H9 (cell line): Measurements from ENCODE around the gene BCAS3. TPM values are rescaled to one million over a fixed set of nuclear protein-coding genes. Genes with fewer than 3 reads are reported as not detected.

Experiments used
- DNase-seq: peaks from one replicate; pipeline ENCODE4 v3.0.0-alpha.2; 2017
- H2AFZ ChIP-seq: one replicate; pipeline ENCODE4 v1.6.1; 2013; ENCODE audit warnings: mild to moderate bottlenecking, low read length, control low read depth, moderate library complexity
- H2AK5ac ChIP-seq: 2 replicates; pipeline ENCODE4 v1.6.1; 2013; ENCODE audit warnings: low read length, control low read depth, mixed read lengths; ENCODE audit not compliant: insufficient read length
- H2BK120ac ChIP-seq: one replicate; pipeline ENCODE4 v1.6.1; 2013; ENCODE audit warnings: low read depth, mild to moderate bottlenecking, low read length, control low read depth, inconsistent platforms; ENCODE audit not compliant: poor library complexity, severe bottlenecking
- H2BK12ac ChIP-seq: 2 replicates; pipeline ENCODE4 v1.6.1; 2013; ENCODE audit warnings: low read length, control low read depth, mixed read lengths, low read depth; ENCODE audit not compliant: insufficient read length
- H2BK15ac ChIP-seq: 2 replicates; pipeline ENCODE4 v1.6.1; 2013; ENCODE audit warnings: low read depth, low read length, control low read depth
- H2BK20ac ChIP-seq: one replicate; pipeline ENCODE4 v1.6.1; 2013; ENCODE audit warnings: low read depth, mild to moderate bottlenecking, low read length, control low read depth, inconsistent platforms; ENCODE audit not compliant: poor library complexity, severe bottlenecking
- H2BK5ac ChIP-seq: 2 replicates; pipeline ENCODE4 v1.6.1; 2013; ENCODE audit warnings: low read length, control low read depth, mixed read lengths; ENCODE audit not compliant: insufficient read length
- H3K14ac ChIP-seq: 2 replicates; pipeline ENCODE4 v1.6.1; 2013; ENCODE audit warnings: low read length, control low read depth; ENCODE audit not compliant: insufficient read depth
- H3K18ac ChIP-seq: 2 replicates; pipeline ENCODE4 v1.6.1; 2013; ENCODE audit warnings: low read depth, mild to moderate bottlenecking, mixed read lengths, low read length, control low read depth; ENCODE audit not compliant: insufficient read length
- H3K23ac ChIP-seq: 2 replicates; pipeline ENCODE4 v1.6.1; 2013; ENCODE audit warnings: low read length, control low read depth, mixed read lengths, low read depth; ENCODE audit not compliant: insufficient read length
- H3K23me2 ChIP-seq: 2 replicates; pipeline ENCODE4 v1.6.1; 2013; ENCODE audit warnings: low read depth, mild to moderate bottlenecking, mixed read lengths, low read length, control low read depth; ENCODE audit not compliant: insufficient read length, poor library complexity, severe bottlenecking
- H3K27ac ChIP-seq: 2 replicates; pipeline ENCODE4 v1.5.1; 2013; ENCODE audit warnings: low read length, control low read depth, mixed read lengths, low read depth; ENCODE audit not compliant: insufficient read length
- H3K27me3 ChIP-seq: 2 replicates; pipeline ENCODE4 v1.6.1; 2013; ENCODE audit warnings: low read length, control low read depth, inconsistent platforms; ENCODE audit not compliant: insufficient read depth
- H3K4ac ChIP-seq: 2 replicates; pipeline ENCODE4 v1.6.1; 2013; ENCODE audit warnings: low read depth, mild to moderate bottlenecking, control low read depth, inconsistent platforms, low read length, moderate library complexity
- H3K4me1 ChIP-seq: 2 replicates; pipeline ENCODE4 v1.6.1; 2013; ENCODE audit warnings: low read length, control low read depth, inconsistent platforms; ENCODE audit not compliant: insufficient read depth
- H3K4me2 ChIP-seq: 2 replicates; pipeline ENCODE4 v1.6.1; 2013; ENCODE audit warnings: low read length, control low read depth, mixed read lengths; ENCODE audit not compliant: insufficient read length, insufficient read depth
- H3K56ac ChIP-seq: 2 replicates; pipeline ENCODE4 v1.6.1; 2013; ENCODE audit warnings: low read depth, mild to moderate bottlenecking, mixed read lengths, low read length, control low read depth; ENCODE audit not compliant: insufficient read length
- H3K79me1 ChIP-seq: 2 replicates; pipeline ENCODE4 v1.6.1; 2013; ENCODE audit warnings: low read depth, mild to moderate bottlenecking, moderate library complexity, low read length, control low read depth, inconsistent platforms; ENCODE audit not compliant: insufficient read depth, poor library complexity, severe bottlenecking
- H3K79me2 ChIP-seq: 2 replicates; pipeline ENCODE4 v1.6.1; 2013; ENCODE audit warnings: low read length, control low read depth, inconsistent platforms; ENCODE audit not compliant: insufficient read depth
- H3K9ac ChIP-seq: 2 replicates; pipeline ENCODE4 v1.6.1; 2013; ENCODE audit warnings: low read length, control low read depth, mixed read lengths; ENCODE audit not compliant: insufficient read length; ENCODE audit errors: extremely low read depth
- H3K9me3 ChIP-seq: one replicate; pipeline ENCODE4 v1.6.1; 2013; ENCODE audit warnings: low read depth, low read length, inconsistent platforms; ENCODE audit not compliant: control insufficient read depth
- H3T11ph ChIP-seq: one replicate; pipeline ENCODE4 v1.6.1; 2013; ENCODE audit warnings: mild to moderate bottlenecking, low read length, control low read depth, inconsistent platforms
- H4K20me1 ChIP-seq: one replicate; pipeline ENCODE4 v1.6.1; 2013; ENCODE audit not compliant: control insufficient read depth, insufficient read length, insufficient read depth
- H4K5ac ChIP-seq: 2 replicates; pipeline ENCODE4 v1.6.1; 2013; ENCODE audit warnings: low read depth, mild to moderate bottlenecking, mixed read lengths, low read length, control low read depth; ENCODE audit not compliant: insufficient read length
- H4K8ac ChIP-seq: replicated peaks from 2 replicates; pipeline ENCODE4 v1.6.1; 2013; ENCODE audit warnings: low read length, control low read depth, mixed read lengths, low read depth; ENCODE audit not compliant: insufficient read length
- H4K91ac ChIP-seq: 2 replicates; pipeline ENCODE4 v1.6.1; 2013; ENCODE audit warnings: low read depth, mild to moderate bottlenecking, moderate library complexity, mixed read lengths, low read length, control low read depth; ENCODE audit not compliant: insufficient read length
- H3K27ac Mint-ChIP-seq, 3 experiments: 2 replicates in 2 of 3; 3 replicates in 1 of 3; pipeline ENCODE4 v1.8.0; 2020 to 2021; ENCODE audit warnings: mixed read lengths in 3 of 3, mild to moderate bottlenecking in 1 of 3, moderate library complexity in 1 of 3
- H3K27me3 Mint-ChIP-seq: 2 replicates; pipeline ENCODE4 v1.8.0; 2021; ENCODE audit warnings: low read depth, mild to moderate bottlenecking, moderate library complexity, mixed read lengths
- H3K36me3 Mint-ChIP-seq, 3 experiments: 2 replicates in 2 of 3; 3 replicates in 1 of 3; pipeline ENCODE4 v1.8.0; 2020 to 2021; ENCODE audit warnings: low read depth in 3 of 3, mixed read lengths in 3 of 3; ENCODE audit not compliant: insufficient read depth in 1 of 3
- H3K4me1 Mint-ChIP-seq, 2 experiments: 2 replicates each; pipeline ENCODE4 v1.8.0; 2020; ENCODE audit warnings: mixed read lengths in 2 of 2
- H3K4me3 Mint-ChIP-seq, 2 experiments: 2 replicates in 1 of 2; 3 replicates in 1 of 2; pipeline ENCODE4 v1.8.0; 2020 to 2021; ENCODE audit warnings: mild to moderate bottlenecking in 2 of 2, mixed read lengths in 2 of 2, moderate library complexity in 1 of 2
- H3K9me3 Mint-ChIP-seq, 2 experiments: 2 replicates in 1 of 2; 3 replicates in 1 of 2; pipeline ENCODE4 v1.8.0; 2020; ENCODE audit warnings: mild to moderate bottlenecking in 2 of 2, mixed read lengths in 2 of 2, moderate library complexity in 1 of 2
- WGBS: extraction: QIAGEN DNeasy Blood & Tissue Kit; methylation state at CpG from one replicate; pipeline ENCODE4 v1.1.7; 2013; ENCODE audit warnings: missing lambda C conversion rate, low lambda C conversion rate, mixed read lengths; ENCODE audit not compliant: insufficient read length; ENCODE audit errors: extremely low coverage; 5-methylcytosine and 5-hydroxymethylcytosine counted together
- total RNA-seq: library from RNA; stranded (reverse); gene quantifications from 2 replicates; pipeline ENCODE4 v1.2.1, GENCODE V29; 2021
- TF ChIP-seq, protein P1 (sequence below): fragments of 200-600 bp; sonication (generic); conservative IDR thresholded peaks from 3 replicates; pipeline ENCODE4 v1.8.0; 2021; ENCODE audit warnings: antibody characterized with exemption, mild to moderate bottlenecking

Gene BCAS3
- total RNA-seq, 1 experiment from 2014 or later = 22.4 TPM

DNA sequence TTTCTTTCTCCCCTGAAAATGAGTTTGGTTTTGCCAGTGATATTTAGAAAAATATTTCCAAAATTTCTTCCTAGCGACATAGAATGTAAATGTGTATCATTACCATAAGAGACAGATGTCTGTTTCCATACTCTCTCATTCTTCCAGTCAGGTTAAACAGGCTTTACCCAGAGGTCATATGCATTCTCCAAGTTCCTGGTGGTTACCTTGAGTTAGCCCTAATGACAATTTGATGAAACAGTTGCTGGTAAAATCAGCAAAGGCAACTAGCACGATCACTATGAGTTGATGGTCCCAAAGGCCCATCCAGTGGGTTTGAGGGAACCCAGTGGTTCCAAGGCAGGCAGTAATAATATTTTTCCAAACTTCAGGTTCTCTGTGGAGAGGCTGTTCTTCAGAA is 618.4 kb downstream of the BCAS3 start:
- peaks cover 8% of the 10 kb centered on the region in 2 experiments for H3K4me1 Mint-ChIP-seq
- Histone ChIP-seq H3K9me3 (no peaks in the 10 kb centered on the region), H3K14ac (no peak overlapping the region), H2AFZ (no peak overlapping the region), H2BK12ac (no peak overlapping the region), H2BK5ac (no peak overlapping the region), H3K79me1 (no peaks in the 10 kb centered on the region), H4K5ac (no peak overlapping the region), H3K23me2 (no peaks in the 10 kb centered on the region), H4K91ac (no peak overlapping the region), H3K18ac (no peak overlapping the region), H4K20me1 (no peaks in the 10 kb centered on the region), H2AK5ac (no peak overlapping the region), H3K56ac (no peak overlapping the region), H4K8ac (no peak overlapping the region), H3K27ac (no peak overlapping the region), H3K9ac (no peak overlapping the region), H3K79me2 (no peaks in the 10 kb centered on the region), H3K4me2 (no peak overlapping the region), H3K4ac (no peak overlapping the region), H2BK120ac (no peak overlapping the region), H3K4me1 (peaks cover 4% of the 10 kb centered on the region; the same call in 1 of the 2 replicates), H2BK15ac (no peak overlapping the region), H2BK20ac (no peak overlapping the region), H3T11ph (no peak overlapping the region), H3K27me3 (no peaks in the 10 kb centered on the region), H3K23ac (no peak overlapping the region)
- no CpG with 5 or more reads among the region's 2 CpGs for WGBS
- no peak overlapping the region for H3K4me3 Mint-ChIP-seq
- no peak overlapping the region for H3K27ac Mint-ChIP-seq
- no peaks in the 10 kb centered on the region for H3K27me3 Mint-ChIP-seq
- no peaks in the 10 kb centered on the region for H3K36me3 Mint-ChIP-seq
- TF ChIP-seq, protein P1, sequence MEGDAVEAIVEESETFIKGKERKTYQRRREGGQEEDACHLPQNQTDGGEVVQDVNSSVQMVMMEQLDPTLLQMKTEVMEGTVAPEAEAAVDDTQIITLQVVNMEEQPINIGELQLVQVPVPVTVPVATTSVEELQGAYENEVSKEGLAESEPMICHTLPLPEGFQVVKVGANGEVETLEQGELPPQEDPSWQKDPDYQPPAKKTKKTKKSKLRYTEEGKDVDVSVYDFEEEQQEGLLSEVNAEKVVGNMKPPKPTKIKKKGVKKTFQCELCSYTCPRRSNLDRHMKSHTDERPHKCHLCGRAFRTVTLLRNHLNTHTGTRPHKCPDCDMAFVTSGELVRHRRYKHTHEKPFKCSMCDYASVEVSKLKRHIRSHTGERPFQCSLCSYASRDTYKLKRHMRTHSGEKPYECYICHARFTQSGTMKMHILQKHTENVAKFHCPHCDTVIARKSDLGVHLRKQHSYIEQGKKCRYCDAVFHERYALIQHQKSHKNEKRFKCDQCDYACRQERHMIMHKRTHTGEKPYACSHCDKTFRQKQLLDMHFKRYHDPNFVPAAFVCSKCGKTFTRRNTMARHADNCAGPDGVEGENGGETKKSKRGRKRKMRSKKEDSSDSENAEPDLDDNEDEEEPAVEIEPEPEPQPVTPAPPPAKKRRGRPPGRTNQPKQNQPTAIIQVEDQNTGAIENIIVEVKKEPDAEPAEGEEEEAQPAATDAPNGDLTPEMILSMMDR = no peak
- no peak for DNase-seq
- no peaks in the 10 kb centered on the region for H3K9me3 Mint-ChIP-seq
